Right atrium auricular region (tissue), 2 donors: ENCODE measurements around the gene FITM2. TPM values are rescaled to one million over a fixed set of nuclear protein-coding genes. Genes with fewer than 3 reads are reported as not detected.

ENCODE experiments used
- DNase-seq: peaks from one replicate; pipeline ENCODE4 v3.0.0-alpha.2; 2019; ENCODE audit warnings: low spot score
- H3K27ac ChIP-seq, 2 donors: fragments of 200-600 bp; sonication (generic); 1 replicate in 1 of 2; 2 replicates in 1 of 2; pipeline ENCODE4 v1.5.1; 2016 to 2019
- H3K27me3 ChIP-seq, 2 donors: fragments of 200-600 bp; sonication (generic); one replicate each; pipeline versions ENCODE4 v1.5.1 to v1.6.0; 2017 to 2019
- H3K36me3 ChIP-seq: fragments of 200-600 bp; sonication (generic); one replicate; pipeline ENCODE4 v1.5.1; 2016
- H3K4me1 ChIP-seq, 2 donors: fragments of 200-600 bp; sonication (generic); one replicate each; pipeline versions ENCODE4 v1.5.1 to v1.6.0; 2017 to 2019
- H3K4me3 ChIP-seq, 2 donors: fragments of 200-600 bp; sonication (generic); 1 replicate in 1 of 2; 2 replicates in 1 of 2; pipeline ENCODE4 v1.5.1; 2017 to 2019; ENCODE audit warnings: mild to moderate bottlenecking in 1 of 2, moderate library complexity in 1 of 2
- H3K9me3 ChIP-seq, 2 donors: fragments of 200-600 bp; sonication (generic); one replicate each; pipeline ENCODE4 v1.5.1; 2019
- CTCF ChIP-seq, 2 donors: fragments of 200-600 bp; sonication (generic); IDR thresholded peaks; one replicate each; pipeline ENCODE4 v1.5.1; 2019; ENCODE audit warnings: antibody characterized with exemption in 2 of 2
- total RNA-seq, 2 donors: library from RNA; depleted of rRNA; stranded (reverse); fragments of >200 nt; gene quantifications; one replicate each; pipeline ENCODE4 v1.1.0, GENCODE V29; 2016

Gene FITM2
- total RNA-seq, 2 donors from 2014 or later = 87.1 to 143 TPM

- Histone ChIP-seq H3K4me3 (peak overlapping the region; percentile 86 to 93), H3K4me1 (peaks cover 0 to 46% of the 10 kb centered on the region in 2 donors), H3K9me3 (no peaks in the 10 kb centered on the region), H3K27ac (peak overlapping the region; percentile 86 to 88), H3K27me3 (no peaks in the 10 kb centered on the region), H3K36me3 (peaks cover 6% of the 10 kb centered on the region)
- peak; percentile 68 for DNase-seq
- no peak for TF ChIP-seq CTCF (IDR thresholded peaks at IDR 0.05)
Observed at GRCh38 chr20:44309763-44310663, 989 bp downstream of the FITM2 start.

- H3K27ac ChIP-seq = peak overlapping the region; percentile 62 to 88
- H3K36me3 ChIP-seq = peaks cover 6% of the 10 kb centered on the region
Observed at GRCh38 chr20:44306927-44307326, 4.1 kb downstream of the FITM2 start.

GRCh38 chr20:44304383-44304782 lies 6.6 kb downstream of the FITM2 start:
- H3K27me3 ChIP-seq = no peaks in the 10 kb centered on the region
- no peak for DNase-seq
- peak overlapping the region; percentile 62 to 88 for H3K27ac ChIP-seq
- no peak for TF ChIP-seq CTCF (IDR thresholded peaks at IDR 0.05)
- no peaks in the 10 kb centered on the region for H3K9me3 ChIP-seq
- H3K4me3 ChIP-seq = no peak overlapping the region
- H3K36me3 ChIP-seq = peaks cover 6% of the 10 kb centered on the region
- peaks cover 0 to 56% of the 10 kb centered on the region in 2 donors for H3K4me1 ChIP-seq

More at GRCh38 chr20:44306927-44307326, 4.1 kb downstream of the FITM2 start:
- Histone ChIP-seq H3K27me3 (no peaks in the 10 kb centered on the region), H3K4me3 (no peak overlapping the region), H3K4me1 (peaks cover 0 to 61% of the 10 kb centered on the region in 2 donors), H3K9me3 (no peaks in the 10 kb centered on the region)
- no peak for DNase-seq
- no peak for TF ChIP-seq CTCF (IDR thresholded peaks at IDR 0.05)

GRCh38 chr20:44302736-44303135 lies 8.3 kb downstream of the FITM2 start:
- Histone ChIP-seq H3K27ac (peak overlapping the region; percentile 51 to 58), H3K4me3 (no peak overlapping the region), H3K27me3 (no peaks in the 10 kb centered on the region), H3K4me1 (peaks cover 0 to 41% of the 10 kb centered on the region in 2 donors), H3K36me3 (peaks cover 6% of the 10 kb centered on the region), H3K9me3 (no peaks in the 10 kb centered on the region)
- no peak for DNase-seq
- no peak for TF ChIP-seq CTCF (IDR thresholded peaks at IDR 0.05)

GRCh38 chr20:44302026-44302669 lies 8.9 kb downstream of the FITM2 start:
- H3K4me1 ChIP-seq = peaks cover 0 to 41% of the 10 kb centered on the region in 2 donors
- peak overlapping the region; percentile 51 to 58 for H3K27ac ChIP-seq
- no peaks in the 10 kb centered on the region for H3K27me3 ChIP-seq
- no peaks in the 10 kb centered on the region for H3K9me3 ChIP-seq
- H3K4me3 ChIP-seq = no peak overlapping the region
- peaks cover 6% of the 10 kb centered on the region for H3K36me3 ChIP-seq
- TF ChIP-seq CTCF (IDR thresholded peaks at IDR 0.05) = no peak
- DNase-seq = no peak
